Stimulated activated CD4-positive, alpha-beta T cell treated with anti-CD3 and anti-CD28 coated beads, Interleukin-12 subunit alpha, Interleukin-12 subunit beta, amount 100 ng/mL, for 48 hours (primary cell): ENCODE measurements around the gene JPT1.
"Not testable (repeated sequence)": the region's sequence is repeated elsewhere in the genome, so short reads cannot be mapped to it uniquely, and the experiment has no call there.

Source experiments
- DNase-seq, 3 donors: peaks; one replicate each; pipeline ENCODE4 v3.0.0-alpha.2; 2020; ENCODE audit warnings: low read depth in 2 of 3, low spot score in 1 of 3

Gene JPT1

GRCh38 chr17:75154195-75155106 lies at the start of gene JPT1:
Gene JPT1 (minus strand): TSS chr17:75154512. CDS start chr17:75154397, 115 bp downstream.
- DNase-seq = peak; percentile 98 to 99 (median 98)

- no peak for DNase-seq
Measured at GRCh38 chr17:75199886-75200618, 45.7 kb upstream of the JPT1 start.

DNA sequence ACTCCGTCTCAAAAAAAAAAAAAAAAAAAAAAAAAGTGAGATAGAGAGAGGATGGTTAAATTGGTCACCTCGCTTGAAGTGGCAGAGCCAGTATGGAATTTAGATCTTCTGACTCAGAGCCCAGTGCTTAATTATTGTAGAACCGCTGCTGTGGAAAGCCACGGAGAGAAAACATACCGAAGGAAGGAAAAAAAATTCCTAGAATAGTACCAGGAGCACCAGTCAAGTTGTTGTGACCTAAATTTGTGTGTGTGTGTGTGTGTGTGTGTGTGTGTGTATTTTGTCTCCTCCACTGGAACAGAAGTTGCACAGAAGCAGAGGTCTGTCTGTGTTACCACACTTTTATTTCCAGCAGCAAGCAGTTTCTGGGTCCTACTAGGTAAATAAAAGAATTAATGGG lies 40.6 kb upstream of the JPT1 start:
- no peak for DNase-seq

- DNase-seq = no peak
Measured at GRCh38 chr17:75191584-75191983, 37.3 kb upstream of the JPT1 start.

GRCh38 chr17:75188614-75189013 lies 34.3 kb upstream of the JPT1 start:
- DNase-seq = no peak

GRCh38 chr17:75183999-75184884 lies 29.9 kb upstream of the JPT1 start:
- DNase-seq = no peak

- DNase-seq = peak; percentile 93 to 95 (median 94)
Measured at GRCh38 chr17:75182569-75183436, 28.5 kb upstream of the JPT1 start, which contains the start of gene SUMO2. Gene SUMO2 (minus strand): TSS chr17:75182959. CDS start chr17:75182834, 125 bp downstream.

DNA sequence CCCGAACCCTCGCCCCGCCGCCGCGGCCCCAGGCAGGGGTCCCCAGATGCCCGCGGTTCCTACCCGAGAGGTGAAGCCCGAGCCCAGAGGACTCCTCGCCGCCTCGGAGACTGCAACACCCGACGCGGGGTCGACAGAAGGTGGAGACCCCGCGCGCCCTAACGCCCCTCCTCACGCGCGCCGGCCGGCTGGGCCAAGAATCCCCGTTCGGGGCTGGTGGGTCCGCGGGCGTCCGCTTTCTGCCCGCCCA lies 27.9 kb upstream of the JPT1 start:
- no peak for DNase-seq

- DNase-seq = peak; percentile 16 to 39 (median 22)
Measured at GRCh38 chr17:75181608-75182318, 27.5 kb upstream of the JPT1 start.

- no peak for DNase-seq
Measured at GRCh38 chr17:75181110-75181509, 26.8 kb upstream of the JPT1 start.

DNA sequence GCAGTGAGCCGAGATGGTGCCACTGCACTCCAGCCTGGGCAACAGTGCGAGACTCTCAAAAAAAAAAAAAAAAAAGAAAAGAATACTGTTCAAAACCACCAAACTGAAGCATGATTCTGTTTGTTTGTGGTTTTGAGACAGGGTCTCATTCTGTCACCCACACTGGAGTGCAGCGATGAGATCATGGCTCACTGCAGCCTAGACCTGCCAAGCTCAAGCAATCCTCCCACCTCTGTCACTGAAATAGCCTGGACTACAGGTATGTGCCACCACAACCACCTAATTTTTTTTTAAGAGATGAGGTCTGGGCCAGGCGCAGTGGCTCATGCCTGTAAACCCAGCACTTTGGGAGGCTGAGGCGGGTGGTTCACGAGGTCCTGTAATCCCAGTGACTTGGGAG lies 24.1 kb upstream of the JPT1 start:
- DNase-seq = no peak

- no peak for DNase-seq
Measured at GRCh38 chr17:75176625-75177024, 22.3 kb upstream of the JPT1 start.

GRCh38 chr17:75174996-75175395 lies 20.7 kb upstream of the JPT1 start:
- DNase-seq = no peak

DNA sequence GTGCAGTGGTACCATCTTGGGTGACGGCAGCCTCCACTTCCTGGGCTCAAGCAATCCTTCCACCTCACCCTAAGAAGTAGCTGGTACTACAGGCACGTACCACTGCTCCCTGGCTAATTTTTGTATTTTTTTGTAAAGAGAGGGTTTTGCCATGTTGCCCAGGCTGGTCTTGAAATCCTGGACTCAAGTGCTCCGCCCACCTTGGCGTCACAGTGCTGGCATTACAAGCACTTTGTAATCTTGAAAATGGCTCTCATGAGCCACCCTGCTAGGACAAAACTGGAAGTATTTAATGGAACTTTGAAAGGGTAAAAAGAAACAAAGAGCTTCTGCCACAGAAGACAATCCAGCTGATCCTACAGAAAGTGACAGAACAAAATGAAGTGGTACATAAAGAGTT lies 19.2 kb upstream of the JPT1 start:
- DNase-seq = no peak

DNA sequence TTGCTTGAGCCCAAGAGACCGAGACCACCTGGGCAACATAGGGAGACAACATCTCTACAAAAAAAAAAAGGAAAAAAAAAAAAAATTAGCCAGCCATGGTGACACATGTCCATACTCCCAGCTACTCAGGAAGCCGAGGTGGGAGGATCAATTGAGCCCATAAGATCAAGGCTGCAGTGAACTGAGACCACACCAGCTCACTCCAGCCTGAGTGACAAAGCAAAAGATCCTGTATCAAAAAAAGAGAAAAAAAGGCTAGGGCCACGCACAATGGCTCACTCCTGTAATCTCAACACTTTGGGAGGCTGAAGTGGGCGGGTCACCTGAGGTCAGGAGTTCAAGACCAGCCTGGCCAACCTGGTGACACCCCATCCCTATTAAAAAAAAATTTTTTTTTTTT lies 14.7 kb upstream of the JPT1 start:
- no peak for DNase-seq

GRCh38 chr17:75164606-75165005 lies 10.3 kb upstream of the JPT1 start:
- DNase-seq = not testable (repeated sequence)

DNA sequence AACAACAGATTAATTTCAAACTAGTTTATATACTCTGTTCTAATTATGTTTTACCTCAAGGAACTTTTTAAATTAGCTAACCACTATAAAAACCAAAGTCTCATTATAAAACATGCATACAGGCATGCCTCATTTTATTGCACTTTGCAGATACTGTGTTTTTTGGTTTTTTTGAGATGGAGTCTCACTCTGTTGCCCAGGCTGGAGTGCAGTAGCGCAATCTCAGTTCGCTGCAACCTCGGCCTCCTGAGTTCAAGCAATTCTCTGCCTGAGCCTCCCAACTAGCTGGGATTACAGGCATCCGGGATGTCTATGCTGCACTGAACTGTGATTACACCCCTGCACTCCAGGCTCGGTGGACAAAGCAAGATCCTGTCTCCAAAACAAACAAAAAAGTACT lies 8.8 kb upstream of the JPT1 start:
- DNase-seq = no peak

DNA sequence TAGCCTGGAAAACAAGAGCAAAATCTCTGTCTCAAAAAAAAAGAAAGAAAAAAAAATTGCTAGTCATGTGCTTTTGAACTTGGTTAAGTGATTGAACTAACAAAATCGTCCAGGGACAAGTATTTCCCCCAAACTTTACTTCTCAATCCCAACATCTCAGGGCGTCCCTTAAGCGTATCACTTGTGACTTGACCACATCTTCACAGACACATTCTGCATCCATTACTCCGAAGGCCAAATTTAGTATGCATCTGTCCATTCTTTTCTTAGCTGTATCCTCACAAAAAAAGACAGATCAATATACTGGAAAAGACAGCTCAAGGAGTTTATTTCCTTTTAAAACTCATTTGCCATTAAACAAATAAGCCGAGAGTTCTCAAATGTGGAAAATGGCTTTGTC lies 5.9 kb upstream of the JPT1 start:
- DNase-seq = no peak

DNA sequence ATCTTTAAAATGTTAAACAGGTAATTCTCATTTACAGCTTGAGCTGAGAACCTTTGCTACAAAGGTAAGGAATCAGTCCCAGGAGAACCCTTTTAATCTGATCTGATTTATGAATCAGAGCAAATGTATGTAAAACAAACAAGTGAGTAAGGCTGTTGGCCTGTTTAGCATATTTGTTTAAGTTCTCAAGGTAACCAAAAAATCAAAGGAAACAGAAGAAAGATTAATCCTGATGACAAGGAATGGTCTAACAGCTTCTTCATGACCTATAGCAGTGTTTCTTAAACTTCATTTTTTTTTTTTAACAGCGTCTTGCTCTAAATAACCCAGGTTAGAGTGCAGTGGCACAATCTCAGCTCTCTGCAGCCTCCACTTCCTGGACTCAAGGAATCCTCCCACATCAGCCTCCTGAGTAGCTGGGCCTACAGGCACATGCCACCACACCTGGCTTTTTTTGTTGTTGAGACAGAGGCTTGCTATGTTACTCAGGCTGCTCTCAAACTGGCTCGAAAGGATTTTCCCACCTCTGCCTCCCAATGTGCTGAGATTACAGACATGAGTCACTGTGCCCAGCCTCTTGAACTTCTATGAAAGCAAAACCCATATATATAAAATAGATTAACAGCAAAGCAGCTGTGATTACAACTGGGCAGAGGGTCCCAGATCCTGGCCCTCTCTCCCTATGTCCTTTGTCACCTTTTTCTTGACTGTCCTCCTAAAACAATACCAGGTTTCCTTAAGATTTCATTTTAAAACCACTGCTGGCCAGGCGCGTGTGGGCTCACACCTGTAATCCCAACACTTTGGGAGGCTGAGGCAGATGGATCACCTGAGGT lies 5.1 kb upstream of the JPT1 start:
- no peak for DNase-seq
